ENCODE data around the gene ACTA1.

GRCh38 chr1:229445828-229446227, 11.9 kb upstream of the ACTA1 start:
- TF ChIP-seq CTCF (conservative IDR thresholded peaks at IDR 0.05; ENCODE audit: low read depth, low read length) (no peak), EZH2 (IDR thresholded peaks at IDR 0.05; ENCODE audit: low read length, unreplicated experiment) (no peak)
